ENCODE results near the gene KCNB1.

The KCNB1 gene

GRCh38 chr20:49430320-49430719, 52.1 kb downstream of the KCNB1 start:
- H3K4me3 ChIP-seq (ENCODE audit: insufficient read depth in 1 of 2, low read depth in 1 of 2, low read length in 2 of 2), result no peak overlapping the region

GRCh38 chr20:49427751-49428518, 54.5 kb downstream of the KCNB1 start:
- Histone ChIP-seq H3K9me3 (ENCODE audit: control insufficient read depth, low read length) (no peaks in the 10 kb centered on the region), H2BK12ac (ENCODE audit: low read length in 2 of 2) (no peak overlapping the region), H2BK5ac (ENCODE audit: low read depth, low read length, poor library complexity, severe bottlenecking) (no peak overlapping the region), H3K4ac (ENCODE audit: low read depth in 1 of 2, low read length in 2 of 2) (no peak overlapping the region), H4K8ac (ENCODE audit: low read length) (no peak overlapping the region), H4K91ac (ENCODE audit: low read length) (no peak overlapping the region), H3K23ac (ENCODE audit: low read length in 2 of 2) (no peak overlapping the region), H3K4me2 (ENCODE audit: low read length, poor library complexity, severe bottlenecking) (no peak overlapping the region), H3K4me3 (ENCODE audit: insufficient read depth in 1 of 2, low read depth in 1 of 2, low read length in 2 of 2) (no peak overlapping the region), H3K27ac (ENCODE audit: low read length, poor library complexity, severe bottlenecking) (no peak overlapping the region), H3K27me3 (ENCODE audit: control insufficient read depth in 1 of 2, insufficient read depth in 1 of 2, low read length in 2 of 2) (peaks cover 76 to 90% of the 10 kb centered on the region in 2 experiments), H3K14ac (ENCODE audit: low read length in 2 of 2) (no peak overlapping the region), H2BK15ac (ENCODE audit: low read depth, poor library complexity, severe bottlenecking) (no peak overlapping the region), H3K79me1 (replicated peaks; ENCODE audit: low read length, poor library complexity, severe bottlenecking) (no peaks in the 10 kb centered on the region), H3K36me3 (ENCODE audit: control insufficient read depth in 1 of 2, insufficient read depth in 2 of 2, low read depth in 1 of 2, low read length in 2 of 2) (no peaks in the 10 kb centered on the region), H2AK5ac (ENCODE audit: low read length, severe bottlenecking) (no peak overlapping the region), H3K4me1 (ENCODE audit: control insufficient read depth, insufficient read depth, low read depth, low read length) (no peaks in the 10 kb centered on the region), H2BK120ac (ENCODE audit: low read depth, low read length) (no peak overlapping the region), H2AFZ (ENCODE audit: low read depth, low read length) (no peak overlapping the region), H3K9ac (ENCODE audit: low read length) (no peak overlapping the region), H3K18ac (ENCODE audit: low read depth in 1 of 2, low read length in 2 of 2) (no peak overlapping the region)
- WGBS, result 86% methylated on average over 12 of the region's 13 CpGs
- DNase-seq, result no peak

More at GRCh38 chr20:49430320-49430719, 52.1 kb downstream of the KCNB1 start:
- Histone ChIP-seq H3K18ac (ENCODE audit: low read depth in 1 of 2, low read length in 2 of 2) (no peak overlapping the region), H3K27ac (ENCODE audit: low read length, poor library complexity, severe bottlenecking) (no peak overlapping the region), H2AK5ac (ENCODE audit: low read length, severe bottlenecking) (no peak overlapping the region), H2BK5ac (ENCODE audit: low read depth, low read length, poor library complexity, severe bottlenecking) (no peak overlapping the region), H3K9me3 (ENCODE audit: control insufficient read depth, low read length) (no peaks in the 10 kb centered on the region), H2BK120ac (ENCODE audit: low read depth, low read length) (no peak overlapping the region), H3K79me1 (replicated peaks; ENCODE audit: low read length, poor library complexity, severe bottlenecking) (no peaks in the 10 kb centered on the region), H2BK12ac (ENCODE audit: low read length in 2 of 2) (no peak overlapping the region), H4K8ac (ENCODE audit: low read length) (no peak overlapping the region), H3K23ac (ENCODE audit: low read length in 2 of 2) (no peak overlapping the region), H3K36me3 (ENCODE audit: control insufficient read depth in 1 of 2, insufficient read depth in 2 of 2, low read depth in 1 of 2, low read length in 2 of 2) (no peaks in the 10 kb centered on the region), H3K4me1 (ENCODE audit: control insufficient read depth, insufficient read depth, low read depth, low read length) (no peaks in the 10 kb centered on the region), H3K27me3 (ENCODE audit: control insufficient read depth in 1 of 2, insufficient read depth in 1 of 2, low read length in 2 of 2) (peaks cover 61 to 76% of the 10 kb centered on the region in 2 experiments), H3K14ac (ENCODE audit: low read length in 2 of 2) (no peak overlapping the region), H2BK15ac (ENCODE audit: low read depth, poor library complexity, severe bottlenecking) (no peak overlapping the region), H3K4me2 (ENCODE audit: low read length, poor library complexity, severe bottlenecking) (no peak overlapping the region), H3K9ac (ENCODE audit: low read length) (no peak overlapping the region), H3K4ac (ENCODE audit: low read depth in 1 of 2, low read length in 2 of 2) (no peak overlapping the region), H4K91ac (ENCODE audit: low read length) (no peak overlapping the region), H2AFZ (ENCODE audit: low read depth, low read length) (no peak overlapping the region)
- WGBS, result 81% methylated on average over 2 of the region's 2 CpGs
- DNase-seq, result no peak

DNA sequence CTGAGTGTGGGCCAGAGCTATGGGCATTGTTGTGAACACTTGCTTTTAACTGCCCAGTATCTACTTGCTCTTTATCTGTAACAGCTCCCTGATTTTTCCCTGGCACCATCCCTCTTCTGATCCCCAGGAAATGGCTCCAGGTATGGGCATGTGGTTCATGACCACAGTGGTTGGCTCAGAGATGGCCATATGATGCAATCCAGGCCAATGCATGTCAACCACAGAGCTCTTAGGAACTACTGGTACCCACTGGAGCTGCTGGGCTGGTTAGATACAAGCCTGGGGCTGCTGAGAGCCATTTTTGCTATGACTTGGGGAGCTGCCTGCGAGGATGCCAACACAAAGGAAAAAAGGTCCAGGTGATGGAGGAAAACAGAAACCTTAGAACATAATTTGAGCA, 55.6 kb downstream of the KCNB1 start:
- Histone ChIP-seq H3K9ac (ENCODE audit: low read length) (no peak overlapping the region), H2BK15ac (ENCODE audit: low read depth, poor library complexity, severe bottlenecking) (no peak overlapping the region), H4K8ac (ENCODE audit: low read length) (no peak overlapping the region), H2BK5ac (ENCODE audit: low read depth, low read length, poor library complexity, severe bottlenecking) (no peak overlapping the region), H3K4me1 (ENCODE audit: control insufficient read depth, insufficient read depth, low read depth, low read length) (no peaks in the 10 kb centered on the region), H2AFZ (ENCODE audit: low read depth, low read length) (no peak overlapping the region), H3K27ac (ENCODE audit: low read length, poor library complexity, severe bottlenecking) (no peak overlapping the region), H3K27me3 (ENCODE audit: control insufficient read depth in 1 of 2, insufficient read depth in 1 of 2, low read length in 2 of 2) (peaks cover 80 to 82% of the 10 kb centered on the region in 2 experiments), H3K18ac (ENCODE audit: low read depth in 1 of 2, low read length in 2 of 2) (no peak overlapping the region), H4K91ac (ENCODE audit: low read length) (no peak overlapping the region), H3K23ac (ENCODE audit: low read length in 2 of 2) (no peak overlapping the region), H3K4ac (ENCODE audit: low read depth in 1 of 2, low read length in 2 of 2) (no peak overlapping the region), H2AK5ac (ENCODE audit: low read length, severe bottlenecking) (no peak overlapping the region), H2BK120ac (ENCODE audit: low read depth, low read length) (no peak overlapping the region), H3K36me3 (ENCODE audit: control insufficient read depth in 1 of 2, insufficient read depth in 2 of 2, low read depth in 1 of 2, low read length in 2 of 2) (no peaks in the 10 kb centered on the region), H3K79me1 (replicated peaks; ENCODE audit: low read length, poor library complexity, severe bottlenecking) (no peaks in the 10 kb centered on the region), H3K4me2 (ENCODE audit: low read length, poor library complexity, severe bottlenecking) (no peak overlapping the region), H3K4me3 (ENCODE audit: insufficient read depth in 1 of 2, low read depth in 1 of 2, low read length in 2 of 2) (no peak overlapping the region), H3K9me3 (ENCODE audit: control insufficient read depth, low read length) (no peaks in the 10 kb centered on the region), H3K14ac (ENCODE audit: low read length in 2 of 2) (no peak overlapping the region), H2BK12ac (ENCODE audit: low read length in 2 of 2) (no peak overlapping the region)
- DNase-seq, result no peak
- WGBS, result no CpG with 5 or more reads among the region's 1 CpG

GRCh38 chr20:49426395-49426794, 56.1 kb downstream of the KCNB1 start:
- Histone ChIP-seq H3K4me1 (ENCODE audit: control insufficient read depth, insufficient read depth, low read depth, low read length) (no peaks in the 10 kb centered on the region), H2BK120ac (ENCODE audit: low read depth, low read length) (no peak overlapping the region), H3K27ac (ENCODE audit: low read length, poor library complexity, severe bottlenecking) (no peak overlapping the region), H2AFZ (ENCODE audit: low read depth, low read length) (no peak overlapping the region), H2BK5ac (ENCODE audit: low read depth, low read length, poor library complexity, severe bottlenecking) (no peak overlapping the region), H4K91ac (ENCODE audit: low read length) (no peak overlapping the region), H4K8ac (ENCODE audit: low read length) (no peak overlapping the region), H3K14ac (ENCODE audit: low read length in 2 of 2) (no peak overlapping the region), H3K23ac (ENCODE audit: low read length in 2 of 2) (no peak overlapping the region), H3K9ac (ENCODE audit: low read length) (no peak overlapping the region), H2BK15ac (ENCODE audit: low read depth, poor library complexity, severe bottlenecking) (no peak overlapping the region), H2BK12ac (ENCODE audit: low read length in 2 of 2) (no peak overlapping the region), H2AK5ac (ENCODE audit: low read length, severe bottlenecking) (no peak overlapping the region), H3K27me3 (ENCODE audit: control insufficient read depth in 1 of 2, insufficient read depth in 1 of 2, low read length in 2 of 2) (peaks cover 78% of the 10 kb centered on the region in 2 experiments), H3K18ac (ENCODE audit: low read depth in 1 of 2, low read length in 2 of 2) (no peak overlapping the region), H3K4me3 (ENCODE audit: insufficient read depth in 1 of 2, low read depth in 1 of 2, low read length in 2 of 2) (no peak overlapping the region), H3K36me3 (ENCODE audit: control insufficient read depth in 1 of 2, insufficient read depth in 2 of 2, low read depth in 1 of 2, low read length in 2 of 2) (no peaks in the 10 kb centered on the region), H3K9me3 (ENCODE audit: control insufficient read depth, low read length) (no peaks in the 10 kb centered on the region), H3K4me2 (ENCODE audit: low read length, poor library complexity, severe bottlenecking) (no peak overlapping the region), H3K4ac (ENCODE audit: low read depth in 1 of 2, low read length in 2 of 2) (no peak overlapping the region), H3K79me1 (replicated peaks; ENCODE audit: low read length, poor library complexity, severe bottlenecking) (no peaks in the 10 kb centered on the region)
- WGBS, result 95% methylated on average over 3 of the region's 5 CpGs
- DNase-seq, result no peak
